Measurements from ENCODE around the gene POLDIP3. TPM values are rescaled to one million over a fixed set of nuclear protein-coding genes. Genes with fewer than 3 reads are reported as not detected.

The POLDIP3 gene
- total RNA-seq, 2 experiments from 2014 or later, result 77.2 to 80.6 TPM

DNA sequence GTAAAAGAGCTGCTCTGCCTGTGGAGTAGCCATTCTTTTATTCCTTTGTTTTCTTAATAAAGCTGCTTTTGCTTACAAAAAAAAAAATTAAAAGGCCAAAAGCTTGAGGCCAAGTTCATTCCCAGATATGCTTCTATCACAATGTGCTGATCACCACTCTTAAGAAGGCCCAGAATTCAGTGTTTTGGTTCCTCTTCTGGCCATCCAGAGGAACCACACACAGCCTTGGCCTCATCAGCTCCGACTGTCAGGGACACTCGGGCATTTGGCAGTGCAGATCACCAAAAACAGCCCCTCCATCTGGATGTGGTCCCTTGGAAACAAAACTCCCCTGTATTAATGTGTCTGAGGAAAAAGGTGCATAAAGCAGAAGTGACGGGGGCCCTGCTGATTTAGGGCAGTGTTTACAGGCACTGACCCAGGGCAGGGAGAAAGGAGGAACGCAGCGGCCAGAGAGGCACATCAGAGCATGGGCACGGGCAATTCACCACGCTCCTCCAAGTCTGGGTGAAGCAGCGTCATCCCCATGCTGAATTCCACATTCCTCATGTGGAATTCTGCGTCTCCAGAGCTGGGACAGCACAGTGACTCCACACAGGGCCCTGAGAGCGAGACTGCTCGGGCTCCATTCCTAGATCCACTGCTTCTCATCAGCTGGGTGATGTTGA lies 17.7 kb downstream of the POLDIP3 start:
- ChIA-PET CTCF (interaction anchor here (1.4 kb wide), 1 partner anchor 18 kb away, joined by 4 read pairs; the partner anchor contains the start of gene POLDIP3), POLR2A (interaction anchor here (3.8 kb wide), 1 partner anchor 18 kb away, joined by 17 read pairs; the partner anchor contains the start of gene POLDIP3)
- no peak overlapping the region for H3K4me3 Mint-ChIP-seq
- H3K9me3 Mint-ChIP-seq (ENCODE audit: insufficient read depth), result no peaks in the 10 kb centered on the region
- H3K4me1 Mint-ChIP-seq (ENCODE audit: low read depth), result peaks cover 4% of the 10 kb centered on the region
- no peak overlapping the region for H3K27ac Mint-ChIP-seq
- peaks cover 58% of the 10 kb centered on the region for H3K36me3 Mint-ChIP-seq (ENCODE audit: low read depth)
- H3K27me3 Mint-ChIP-seq (ENCODE audit: low read depth), result no peaks in the 10 kb centered on the region
- DNase-seq (no peak), ATAC-seq (no peak)

- H3K36me3 Mint-ChIP-seq (ENCODE audit: low read depth), result peaks cover 56% of the 10 kb centered on the region
- H3K27ac Mint-ChIP-seq, result no peak overlapping the region
- no peaks in the 10 kb centered on the region for H3K4me1 Mint-ChIP-seq (ENCODE audit: low read depth)
- no peaks in the 10 kb centered on the region for H3K27me3 Mint-ChIP-seq (ENCODE audit: low read depth)
- H3K9me3 Mint-ChIP-seq (ENCODE audit: insufficient read depth), result no peaks in the 10 kb centered on the region
- ChIA-PET CTCF (interaction anchor here (0.8 to 1.4 kb wide), 3 partner anchors 14 to 18 kb away, joined by 3 to 4 read pairs (median 4); partner anchors contain the start of gene POLDIP3), POLR2A (interaction anchor here (1.8 to 3.8 kb wide), 2 partner anchors 18 to 19 kb away, joined by 14 to 17 read pairs; partner anchors contain the start of gene POLDIP3)
- ATAC-seq (no peak), DNase-seq (no peak)
- H3K4me3 Mint-ChIP-seq, result no peak overlapping the region
These were observed 18.3 kb downstream of the POLDIP3 start for GRCh38 chr22:42596336-42596735.

- H3K27ac Mint-ChIP-seq, result no peak overlapping the region
- CTCF ChIA-PET, result interaction anchor here (0.8 to 1.2 kb wide), 2 partner anchors 13 to 16 kb away, joined by 3 to 4 read pairs; no protein-coding TSS in a partner anchor
- no peak for DNase-seq
These were observed 19.2 kb downstream of the POLDIP3 start for GRCh38 chr22:42595434-42595833.

DNA sequence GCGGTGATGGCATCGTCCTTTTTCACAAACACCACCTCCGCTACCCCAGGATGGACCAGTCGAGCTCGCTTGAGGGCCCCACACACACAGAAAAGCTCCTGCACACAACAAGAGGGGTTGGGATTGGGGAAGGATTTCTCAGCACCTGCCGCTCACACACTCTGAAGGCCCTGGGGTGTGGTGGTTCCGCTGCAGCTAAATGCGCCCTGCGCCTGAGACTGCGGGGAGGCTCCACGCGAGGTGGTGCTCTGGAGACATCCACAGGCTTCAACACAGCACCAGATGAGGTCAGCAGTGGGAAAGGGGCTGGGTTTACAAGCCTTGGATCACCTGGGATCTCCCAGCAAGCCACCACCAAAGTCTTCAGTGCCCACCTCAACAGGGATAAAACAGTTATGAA lies 22.7 kb downstream of the POLDIP3 start:
- DNase-seq (no peak), ATAC-seq (no peak)
- no peak overlapping the region for H3K27ac Mint-ChIP-seq
- H3K4me3 Mint-ChIP-seq, result no peak overlapping the region
- H3K27me3 Mint-ChIP-seq (ENCODE audit: low read depth), result no peaks in the 10 kb centered on the region
- no peaks in the 10 kb centered on the region for H3K4me1 Mint-ChIP-seq (ENCODE audit: low read depth)
- H3K9me3 Mint-ChIP-seq (ENCODE audit: insufficient read depth), result no peaks in the 10 kb centered on the region
- ChIA-PET CTCF (no interaction called here), POLR2A (interaction anchor here (0.9 kb wide), 1 partner anchor 23 kb away, joined by 5 read pairs; the partner anchor contains the start of gene POLDIP3)
- H3K36me3 Mint-ChIP-seq (ENCODE audit: low read depth), result peaks cover 49% of the 10 kb centered on the region

More at GRCh38 chr22:42595434-42595833, 19.2 kb downstream of the POLDIP3 start:
- H3K9me3 Mint-ChIP-seq (ENCODE audit: insufficient read depth), result no peaks in the 10 kb centered on the region
- H3K27me3 Mint-ChIP-seq (ENCODE audit: low read depth), result no peaks in the 10 kb centered on the region
- no peak overlapping the region for H3K4me3 Mint-ChIP-seq
- peaks cover 56% of the 10 kb centered on the region for H3K36me3 Mint-ChIP-seq (ENCODE audit: low read depth)
- POLR2A ChIA-PET, result interaction anchor here (0.9 to 1.8 kb wide), 2 partner anchors 13 to 19 kb away, joined by 4 to 14 read pairs; partner anchors contain the start of gene POLDIP3
- no peaks in the 10 kb centered on the region for H3K4me1 Mint-ChIP-seq (ENCODE audit: low read depth)
- ATAC-seq, result no peak

GRCh38 chr22:42587588-42588175 lies 27.0 kb downstream of the POLDIP3 start:
- POLR2A ChIA-PET, result interaction anchor here (0.7 to 2.2 kb wide), 2 partner anchors 12 to 27 kb away, joined by 4 read pairs; partner anchors contain the start of gene POLDIP3
- Mint-ChIP-seq H3K36me3 (ENCODE audit: low read depth) (peaks cover 48% of the 10 kb centered on the region), H3K4me3 (no peak overlapping the region), H3K4me1 (ENCODE audit: low read depth) (peaks cover 3% of the 10 kb centered on the region), H3K9me3 (ENCODE audit: insufficient read depth) (no peaks in the 10 kb centered on the region), H3K27ac (no peak overlapping the region), H3K27me3 (ENCODE audit: low read depth) (no peaks in the 10 kb centered on the region)
- no peak for DNase-seq
- CTCF ChIA-PET, result no interaction called here
- no peak for ATAC-seq

GRCh38 chr22:42586381-42586780 lies 28.3 kb downstream of the POLDIP3 start:
- ChIA-PET POLR2A (interaction anchor here (2.2 to 3.6 kb wide), 2 partner anchors 13 to 28 kb away, joined by 4 to 47 read pairs; partner anchors contain the start of gene POLDIP3), CTCF (no interaction called here)
- peaks cover 10% of the 10 kb centered on the region for H3K4me1 Mint-ChIP-seq (ENCODE audit: low read depth)
- no peaks in the 10 kb centered on the region for H3K9me3 Mint-ChIP-seq (ENCODE audit: insufficient read depth)
- no peak overlapping the region for H3K27ac Mint-ChIP-seq
- H3K4me3 Mint-ChIP-seq, result no peak overlapping the region
- no peaks in the 10 kb centered on the region for H3K27me3 Mint-ChIP-seq (ENCODE audit: low read depth)
- peaks cover 53% of the 10 kb centered on the region for H3K36me3 Mint-ChIP-seq (ENCODE audit: low read depth)
- ATAC-seq (no peak), DNase-seq (no peak)

GRCh38 chr22:42585096-42585495 lies 29.6 kb downstream of the POLDIP3 start:
- no peaks in the 10 kb centered on the region for H3K27me3 Mint-ChIP-seq (ENCODE audit: low read depth)
- no peaks in the 10 kb centered on the region for H3K9me3 Mint-ChIP-seq (ENCODE audit: insufficient read depth)
- peaks cover 12% of the 10 kb centered on the region for H3K4me1 Mint-ChIP-seq (ENCODE audit: low read depth)
- ChIA-PET POLR2A (interaction anchor here (1.0 to 3.6 kb wide), 4 partner anchors 17 to 52 kb away, joined by 3 to 47 read pairs (median 4); partner anchors contain the start of gene POLDIP3), CTCF (interaction anchor here (0.9 kb wide), 1 partner anchor 36 kb away, joined by 3 read pairs; no protein-coding TSS in a partner anchor)
- H3K36me3 Mint-ChIP-seq (ENCODE audit: low read depth), result peaks cover 51% of the 10 kb centered on the region
- no peak overlapping the region for H3K27ac Mint-ChIP-seq
- H3K4me3 Mint-ChIP-seq, result no peak overlapping the region
- DNase-seq (no peak), ATAC-seq (no peak)

DNA sequence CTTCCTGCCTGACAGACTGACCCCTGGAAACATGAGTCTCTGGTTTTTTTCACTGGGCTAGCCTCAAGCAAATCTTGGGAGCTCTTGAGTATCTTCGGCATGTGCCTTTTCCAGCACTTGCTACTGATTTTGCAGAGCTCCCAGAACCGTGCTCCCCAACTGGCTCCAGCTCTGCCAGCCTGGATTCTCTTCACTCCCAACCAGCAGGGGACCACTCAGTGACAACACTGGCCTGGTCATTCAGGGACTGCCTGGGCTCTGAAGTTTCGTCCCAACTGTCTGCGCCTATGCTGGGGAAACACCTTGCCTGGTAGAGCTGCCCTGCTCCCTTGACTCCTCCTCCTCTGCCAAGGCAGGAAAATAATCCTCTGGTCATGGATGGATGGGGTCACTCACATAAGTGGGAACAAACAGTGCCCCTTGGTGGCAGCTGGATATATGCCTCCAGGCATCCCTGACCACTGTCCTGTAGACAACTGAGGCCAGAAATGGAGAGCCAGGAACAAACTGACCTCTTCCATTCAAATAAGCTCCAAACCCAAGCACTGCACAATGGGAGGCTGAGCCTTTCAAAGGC lies 30.2 kb downstream of the POLDIP3 start:
- no peak for DNase-seq

GRCh38 chr22:42582987-42583386 lies 31.7 kb downstream of the POLDIP3 start:
- peaks cover 51% of the 10 kb centered on the region for H3K36me3 Mint-ChIP-seq (ENCODE audit: low read depth)
- CTCF ChIA-PET, result interaction anchor here (2.6 kb wide), 1 partner anchor 22 kb away, joined by 8 read pairs; no protein-coding TSS in a partner anchor
- peak overlapping the region; percentile 95 for H3K4me3 Mint-ChIP-seq
- ATAC-seq, result no peak
- DNase-seq, result no peak
- H3K27ac Mint-ChIP-seq, result no peak overlapping the region
- H3K27me3 Mint-ChIP-seq (ENCODE audit: low read depth), result no peaks in the 10 kb centered on the region
- peaks cover 14% of the 10 kb centered on the region for H3K4me1 Mint-ChIP-seq (ENCODE audit: low read depth)
- POLR2A ChIA-PET, result interaction anchor here (2.2 to 3.6 kb wide), 3 partner anchors 13 to 32 kb away, joined by 9 to 47 read pairs (median 30); partner anchors contain the start of gene POLDIP3
- no peaks in the 10 kb centered on the region for H3K9me3 Mint-ChIP-seq (ENCODE audit: insufficient read depth)

More for the DNA sequence above, 30.2 kb downstream of the POLDIP3 start:
- ChIA-PET POLR2A (interaction anchor here (1.0 to 3.6 kb wide), 4 partner anchors 16 to 51 kb away, joined by 3 to 47 read pairs (median 4); partner anchors contain the start of gene POLDIP3), CTCF (interaction anchor here (0.9 kb wide), 1 partner anchor 37 kb away, joined by 3 read pairs; no protein-coding TSS in a partner anchor)
- H3K27ac Mint-ChIP-seq, result no peak overlapping the region
- peaks cover 14% of the 10 kb centered on the region for H3K4me1 Mint-ChIP-seq (ENCODE audit: low read depth)
- no peak for ATAC-seq
- no peaks in the 10 kb centered on the region for H3K27me3 Mint-ChIP-seq (ENCODE audit: low read depth)
- H3K36me3 Mint-ChIP-seq (ENCODE audit: low read depth), result peaks cover 51% of the 10 kb centered on the region
- H3K4me3 Mint-ChIP-seq, result no peak overlapping the region
- no peaks in the 10 kb centered on the region for H3K9me3 Mint-ChIP-seq (ENCODE audit: insufficient read depth)

GRCh38 chr22:42581762-42582716 lies 32.6 kb downstream of the POLDIP3 start:
- peaks cover 14% of the 10 kb centered on the region for H3K4me1 Mint-ChIP-seq (ENCODE audit: low read depth)
- H3K9me3 Mint-ChIP-seq (ENCODE audit: insufficient read depth), result no peaks in the 10 kb centered on the region
- CTCF ChIA-PET, result interaction anchor here (0.7 to 2.6 kb wide), 3 partner anchors 14 to 508 kb away, joined by 3 to 8 read pairs (median 4); no protein-coding TSS in a partner anchor
- DNase-seq (peak; percentile 88), ATAC-seq (peak; percentile 76)
- H3K27me3 Mint-ChIP-seq (ENCODE audit: low read depth), result no peaks in the 10 kb centered on the region
- POLR2A ChIA-PET, result interaction anchor here (0.7 to 3.4 kb wide), 4 partner anchors 13 to 611 kb away, joined by 4 to 30 read pairs (median 7); partner anchors contain the start of gene POLDIP3
- peak overlapping the region; percentile 95 for H3K4me3 Mint-ChIP-seq
- H3K36me3 Mint-ChIP-seq (ENCODE audit: low read depth), result peaks cover 46% of the 10 kb centered on the region
- peak overlapping the region; percentile 95 for H3K27ac Mint-ChIP-seq

Data from activated CD8-positive, alpha-beta T cell treated with anti-CD3 and anti-CD28 coated beads, Interleukin-2, amount 10 ng/mL, durations not matched to agents 7 days and 5 days (primary cell).